GM21528 (cell line): ENCODE data around the gene CLRN1.

Experiments
- ATAC-seq: cut with Tn5 transposase; IDR thresholded peaks from one replicate; pipeline ENCODE4 v1.9.1; 2021; ENCODE audit warnings: mild to moderate bottlenecking, moderate library complexity; ENCODE audit not compliant: unreplicated experiment, low FRiP score

The CLRN1 gene

DNA sequence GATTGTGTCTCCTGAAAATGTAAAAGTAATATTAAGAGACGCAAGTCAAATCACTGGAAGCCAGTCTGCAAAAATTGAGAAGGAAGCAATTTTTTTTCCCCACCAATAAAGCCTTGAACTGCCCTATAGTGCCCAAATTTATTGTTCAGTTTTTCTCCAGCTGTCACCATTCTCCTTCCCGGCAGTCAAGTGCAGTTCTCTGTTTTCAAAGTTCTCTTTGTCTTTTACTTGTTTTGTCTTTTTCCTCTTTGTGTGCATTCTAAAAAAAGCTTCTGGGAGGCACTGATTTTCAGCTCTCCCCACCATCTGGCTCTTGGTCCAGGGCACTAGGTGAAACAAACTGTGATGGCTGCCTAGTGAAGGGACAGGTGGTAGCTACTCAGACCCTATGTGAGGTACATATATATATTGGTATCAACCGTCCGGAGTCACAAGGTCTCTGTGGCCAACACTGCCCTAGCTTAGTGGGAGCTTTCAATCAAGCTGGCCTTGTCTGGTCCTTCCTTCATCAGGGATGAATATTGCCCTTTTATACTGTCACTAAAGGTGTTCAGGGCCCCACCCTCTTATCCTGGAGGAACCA lies 6.1 kb upstream of the CLRN1 start:
- ATAC-seq: no peak

DNA sequence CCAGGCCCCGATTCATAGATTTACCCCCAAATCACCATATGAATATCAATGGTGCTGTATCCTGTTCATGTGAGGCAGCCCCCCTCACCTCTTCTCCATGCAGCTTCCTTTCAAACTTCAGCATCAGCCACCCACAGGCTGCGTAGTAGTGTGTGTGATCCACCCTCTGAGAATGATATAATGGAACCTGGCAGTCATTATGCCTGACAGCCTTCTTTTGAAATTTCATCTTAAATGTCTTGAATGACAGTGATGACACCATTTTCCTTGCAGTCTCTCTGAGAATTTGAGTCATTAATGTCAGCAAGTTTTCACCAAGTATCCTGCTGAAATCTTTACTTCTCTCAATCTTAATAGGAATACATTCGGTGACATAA lies 3.5 kb upstream of the CLRN1 start:
- ATAC-seq: no peak

DNA sequence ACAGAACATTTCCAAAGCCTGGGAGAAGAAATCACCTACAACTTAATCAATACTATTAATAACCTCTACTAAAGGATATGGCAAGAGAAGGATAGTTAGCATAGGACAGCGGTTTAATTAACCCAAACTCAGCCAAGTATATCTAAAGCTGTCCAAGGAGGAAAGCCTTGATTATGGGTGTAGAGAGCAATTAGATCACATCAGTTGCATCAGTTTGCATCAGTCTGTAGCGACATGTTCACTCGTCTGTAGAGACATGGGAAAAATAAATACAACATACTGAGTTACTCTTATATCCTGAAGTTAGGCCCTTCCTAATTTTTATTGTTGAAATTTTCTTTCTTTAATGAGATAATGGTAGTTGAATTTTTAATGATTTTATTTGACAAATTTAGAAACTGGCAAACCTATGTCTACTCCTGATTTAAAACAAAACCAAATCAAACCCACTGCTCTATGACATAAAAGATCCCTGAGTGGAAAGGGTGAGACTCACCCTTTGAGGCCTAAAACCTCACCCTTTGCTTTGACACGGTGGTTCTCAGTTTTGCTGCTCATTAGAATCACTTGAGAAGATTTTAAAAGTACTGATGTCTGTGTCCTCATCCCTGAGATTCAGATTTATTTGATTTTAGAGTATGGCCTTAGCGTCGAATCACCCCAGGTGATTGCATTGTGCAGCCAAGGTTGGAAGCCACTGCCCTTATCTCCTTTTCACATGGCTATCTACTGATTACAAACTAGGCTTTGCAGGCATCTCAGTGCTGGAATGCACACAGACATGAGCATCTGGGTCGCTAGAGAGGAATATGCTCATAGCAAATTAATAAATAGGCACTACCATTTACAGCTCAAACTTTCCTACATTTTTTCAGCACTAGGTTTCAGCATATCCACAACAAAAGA lies 2.8 kb upstream of the CLRN1 start:
- no peak for ATAC-seq

DNA sequence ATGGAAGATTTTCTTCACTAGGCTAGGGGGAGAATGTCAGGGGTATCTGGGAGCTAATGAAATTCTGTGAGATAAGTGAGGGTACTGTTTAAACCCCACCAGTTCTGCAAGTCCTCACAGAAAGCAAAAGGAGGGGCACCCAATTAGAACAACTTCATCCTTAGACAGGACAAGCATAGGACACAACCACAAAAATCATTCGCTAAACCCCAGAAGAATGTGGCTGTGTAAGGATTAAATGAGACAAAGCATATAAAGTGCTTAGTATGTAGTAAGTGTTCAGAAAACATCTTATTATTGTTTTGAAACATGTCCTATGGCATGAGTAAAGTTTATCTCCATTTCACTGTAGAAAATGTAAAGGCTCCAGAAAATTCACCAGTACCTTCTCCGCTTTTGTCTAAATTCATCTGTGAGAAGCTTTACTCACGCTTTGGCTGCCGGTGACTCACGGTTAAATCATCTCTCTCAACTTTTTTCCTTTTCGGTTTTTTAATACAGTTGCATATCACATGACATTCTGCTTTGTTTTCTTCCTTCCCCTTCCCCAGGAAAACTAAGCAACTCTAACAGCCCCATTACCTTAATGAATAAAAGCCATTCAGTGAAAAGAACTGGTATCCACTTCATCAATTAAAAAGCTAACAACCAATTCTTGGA lies 1.7 kb downstream of the CLRN1 start:
- ATAC-seq: no peak

DNA sequence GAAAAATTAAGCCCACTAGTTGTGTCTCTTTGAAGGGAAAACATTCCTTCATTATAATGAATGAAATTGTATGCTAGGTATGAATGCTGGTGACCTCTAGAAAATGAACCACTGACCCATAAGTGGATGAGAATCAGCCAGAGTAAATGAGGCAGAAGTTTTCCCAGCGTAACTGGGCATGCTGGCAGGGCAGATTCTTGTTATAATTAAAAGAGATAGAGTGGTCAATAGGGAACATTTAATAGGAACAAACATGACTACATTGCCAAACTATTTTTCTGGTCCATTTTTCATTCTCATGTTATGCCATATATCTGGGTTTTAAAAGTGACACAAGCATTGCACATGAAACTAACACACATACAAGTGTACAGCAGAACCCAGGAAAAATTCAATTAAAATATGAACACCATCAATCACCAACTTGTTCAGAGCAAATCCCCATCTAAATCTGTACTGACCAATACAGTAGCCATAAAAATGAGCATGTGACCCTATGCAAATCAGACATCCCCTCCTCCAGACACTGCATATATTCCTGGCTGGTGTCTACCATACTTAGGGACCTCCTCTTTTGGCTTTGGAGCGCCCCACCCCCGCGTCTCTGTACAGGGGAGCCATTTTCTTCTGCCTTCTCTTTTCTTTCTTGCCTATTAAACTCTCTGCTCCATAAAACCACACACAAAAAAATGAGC lies 4.0 kb downstream of the CLRN1 start:
- no peak for ATAC-seq

DNA sequence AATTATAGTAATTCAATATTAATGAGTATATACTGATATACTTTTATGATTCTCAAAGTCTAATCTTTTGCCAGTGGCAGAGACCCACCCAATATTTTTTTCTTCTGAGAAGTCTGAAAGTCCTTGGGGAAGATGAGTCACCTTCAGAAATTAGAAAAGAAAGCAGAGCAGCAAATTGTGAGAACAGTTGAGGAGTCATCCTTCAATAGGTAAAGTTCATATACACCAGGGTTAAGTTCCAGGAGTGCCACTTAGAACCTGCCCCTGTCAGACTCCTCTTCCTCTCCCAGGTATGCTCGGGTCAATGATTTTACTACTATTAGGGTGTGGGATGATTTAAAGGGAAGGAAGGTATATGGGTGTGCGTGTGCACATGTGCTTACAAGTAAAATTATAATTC lies 7.1 kb downstream of the CLRN1 start:
- ATAC-seq: no peak

DNA sequence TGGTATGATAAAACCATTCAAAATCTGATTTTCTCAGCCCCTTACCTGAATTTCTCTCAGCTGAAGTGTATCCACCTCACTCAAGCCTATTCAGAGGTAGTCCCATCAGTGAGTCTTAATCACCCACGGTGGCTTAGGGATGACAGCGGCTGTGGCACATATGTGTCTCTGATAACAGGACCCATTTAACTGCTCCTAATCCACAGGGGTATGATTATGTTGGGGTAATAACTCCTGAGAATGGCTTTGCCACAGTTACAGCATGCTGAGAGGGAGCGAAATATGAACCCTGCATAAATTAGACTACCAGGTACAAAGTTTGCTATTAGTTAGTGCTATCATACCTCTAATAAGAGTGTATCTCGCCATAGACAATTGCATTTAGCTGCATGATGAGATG lies 10.6 kb downstream of the CLRN1 start:
- ATAC-seq: no peak

DNA sequence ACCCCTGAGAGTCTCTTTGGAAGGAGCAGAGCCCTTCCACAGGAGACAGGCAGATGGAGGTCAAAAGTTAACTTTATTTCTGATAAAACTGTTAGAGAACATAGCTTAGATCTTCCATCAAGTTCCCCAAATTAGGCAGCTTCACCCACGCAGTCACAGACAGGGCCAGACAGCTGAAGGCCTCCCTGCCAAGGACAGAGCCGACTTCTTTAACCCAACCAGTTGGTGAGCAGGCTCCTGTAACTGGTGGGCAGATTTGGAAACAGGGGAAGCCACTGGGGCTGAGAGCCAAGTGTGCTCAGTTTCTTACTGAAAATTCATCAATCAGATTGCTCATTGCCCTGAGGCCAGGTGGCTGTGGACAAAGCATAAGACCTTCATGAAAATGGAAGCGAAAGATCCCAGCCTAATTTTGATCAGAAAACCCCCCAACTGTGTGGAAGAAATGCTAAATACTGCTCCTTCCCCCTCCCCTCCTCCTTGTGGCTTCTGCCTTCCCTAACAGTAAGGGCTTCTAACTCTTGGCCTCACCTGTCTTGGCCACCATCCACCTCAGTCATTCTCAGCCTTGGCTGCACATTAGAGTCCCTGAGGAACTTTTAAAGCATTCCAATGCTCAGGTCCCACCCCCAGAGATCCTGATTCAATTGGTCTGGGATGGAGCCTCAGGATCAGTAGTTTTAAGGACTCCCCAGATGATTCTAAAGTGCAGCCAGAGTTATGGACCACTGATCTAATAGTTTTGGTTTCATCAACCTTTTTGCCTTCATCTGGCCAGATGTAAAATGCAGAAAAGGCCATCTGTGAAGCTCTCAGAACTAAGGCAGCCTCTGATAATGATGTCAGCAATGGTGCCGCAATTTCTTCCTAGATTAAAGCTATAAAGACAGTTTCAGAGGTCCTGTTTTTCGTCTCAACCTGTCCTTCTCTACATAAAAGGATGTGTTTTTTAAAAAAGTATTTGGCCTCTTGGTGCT lies 11.5 kb downstream of the CLRN1 start:
- no peak for ATAC-seq

DNA sequence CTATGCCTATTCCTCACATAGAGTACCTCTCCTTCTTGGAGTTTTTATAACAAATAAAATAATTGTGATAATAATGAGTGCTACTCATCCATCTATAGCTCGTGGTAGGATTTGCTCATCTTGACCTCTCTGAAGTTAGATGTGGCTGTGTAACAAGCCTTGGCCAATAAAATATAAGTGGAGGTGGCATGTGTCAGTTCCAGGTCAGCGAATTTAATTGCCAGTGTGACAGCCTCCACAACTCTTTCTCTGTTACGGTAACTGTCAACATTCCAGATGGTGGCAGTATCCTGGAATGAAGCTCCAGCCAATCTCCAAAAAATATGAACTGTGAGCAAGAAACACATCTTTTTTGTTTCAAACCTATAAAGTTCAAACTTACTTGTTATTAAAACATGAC lies 13.8 kb downstream of the CLRN1 start:
- no peak for ATAC-seq

DNA sequence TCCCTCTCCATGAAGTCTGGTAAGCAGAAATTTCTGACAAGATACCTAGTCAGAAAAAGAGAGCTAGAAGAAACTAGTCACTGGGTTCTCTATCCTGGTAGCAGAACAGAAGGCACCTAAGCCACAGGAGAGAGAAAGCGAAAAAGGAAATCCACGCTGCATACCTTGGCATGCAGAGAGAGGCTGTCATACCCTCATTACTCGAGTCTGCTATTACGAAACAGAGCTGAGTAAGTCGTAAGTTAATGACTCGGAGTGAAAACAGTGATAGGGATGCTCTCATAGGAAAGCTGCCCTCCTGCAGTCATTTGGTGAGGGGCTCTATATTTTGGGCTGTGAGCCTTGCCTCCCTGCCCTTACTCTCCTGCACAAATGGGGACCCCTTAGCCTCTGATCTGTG lies 16.2 kb downstream of the CLRN1 start:
- ATAC-seq: no peak

DNA sequence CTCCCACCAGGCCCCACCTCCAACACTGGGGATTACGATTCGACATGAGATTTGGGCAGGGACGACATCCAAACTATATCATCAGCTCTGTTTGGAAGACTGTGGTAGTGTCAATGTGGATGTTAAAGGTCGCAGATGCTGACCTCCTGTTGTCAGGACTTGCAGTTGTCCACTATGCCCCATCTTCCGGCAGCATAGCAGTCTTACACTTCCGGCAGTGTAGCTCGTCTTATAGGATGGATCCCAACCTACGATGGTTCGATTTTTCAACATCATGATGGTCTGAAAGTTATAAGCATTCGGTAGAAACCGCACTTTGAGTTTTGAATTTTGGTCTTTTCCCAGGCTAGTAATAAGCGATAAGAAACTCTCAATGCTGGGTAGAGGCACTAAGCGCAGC lies 20.6 kb downstream of the CLRN1 start:
- ATAC-seq: no peak

DNA sequence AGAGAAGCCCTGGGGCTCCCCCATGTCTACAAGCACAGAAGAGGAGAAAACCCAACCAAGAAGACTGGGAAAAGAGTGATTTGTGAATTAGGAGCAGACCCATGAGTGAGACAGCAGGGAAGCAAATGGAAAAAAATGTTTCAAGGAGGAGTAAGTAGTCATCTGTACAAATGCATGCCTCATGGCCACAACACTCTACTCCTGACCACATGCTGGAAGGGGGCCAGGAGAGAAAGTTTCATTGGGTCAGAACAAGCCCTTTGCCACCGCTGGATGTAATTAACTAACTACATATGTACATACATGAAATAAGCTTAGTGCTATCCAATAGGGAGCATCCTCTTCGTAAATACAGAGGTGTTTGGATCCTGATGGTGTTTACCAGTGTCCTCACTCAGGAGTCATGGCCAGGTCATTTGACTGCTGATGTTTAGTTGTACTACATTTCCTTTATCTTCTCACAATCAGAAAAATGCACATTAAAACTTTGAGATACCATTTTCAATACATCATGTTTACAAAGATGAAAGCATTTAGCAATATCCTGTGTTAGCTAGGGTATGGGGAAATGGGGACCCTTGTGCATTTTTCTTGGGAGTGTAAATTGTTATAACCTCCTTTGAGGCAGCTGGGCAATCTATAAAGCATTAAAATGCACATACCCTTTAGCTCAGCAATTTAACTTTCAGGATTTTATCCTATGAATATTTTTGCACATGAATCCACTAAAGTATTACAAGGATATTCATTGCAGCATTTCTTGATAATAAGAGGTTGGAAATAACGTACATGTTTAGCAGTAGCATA lies 27.1 kb downstream of the CLRN1 start:
- ATAC-seq: no peak

DNA sequence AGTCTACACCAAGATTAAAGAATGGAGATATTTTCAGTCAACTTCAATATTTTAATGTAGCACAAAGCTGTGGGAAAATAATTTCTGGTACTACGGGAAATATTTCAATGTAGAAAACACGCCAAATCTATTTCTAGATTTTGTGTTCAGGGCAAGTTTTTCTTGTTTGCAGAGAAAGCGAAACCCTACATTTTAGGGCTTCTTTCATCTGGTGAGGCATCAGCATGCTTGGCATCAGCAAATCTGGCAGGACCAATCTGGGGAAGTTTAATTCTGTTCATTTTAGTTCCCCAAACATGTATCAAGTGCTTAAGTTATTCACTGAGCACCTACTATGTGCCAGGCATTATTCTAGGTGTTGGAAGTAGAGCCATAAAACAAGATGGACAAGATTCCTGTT lies 30.3 kb downstream of the CLRN1 start:
- ATAC-seq: no peak

DNA sequence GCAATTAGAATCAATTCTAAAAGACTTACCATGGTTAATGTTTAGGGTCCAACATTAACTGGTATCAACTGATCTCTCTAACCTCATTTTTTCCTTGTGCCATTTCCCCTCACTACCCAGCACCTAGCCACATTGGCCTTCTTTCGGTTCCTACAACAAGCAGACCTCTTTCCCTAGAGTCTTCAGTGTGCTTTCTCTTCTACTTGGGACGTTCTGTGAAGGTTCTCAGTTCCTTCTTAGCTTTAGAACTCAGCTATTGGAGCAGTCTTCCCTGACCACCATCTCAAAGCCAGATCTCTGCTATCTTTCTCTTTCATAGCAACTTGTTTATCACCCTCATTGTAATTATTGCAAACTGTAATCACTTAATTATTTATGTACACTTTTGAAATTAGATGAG lies 35.8 kb downstream of the CLRN1 start:
- ATAC-seq: peak; percentile 75

DNA sequence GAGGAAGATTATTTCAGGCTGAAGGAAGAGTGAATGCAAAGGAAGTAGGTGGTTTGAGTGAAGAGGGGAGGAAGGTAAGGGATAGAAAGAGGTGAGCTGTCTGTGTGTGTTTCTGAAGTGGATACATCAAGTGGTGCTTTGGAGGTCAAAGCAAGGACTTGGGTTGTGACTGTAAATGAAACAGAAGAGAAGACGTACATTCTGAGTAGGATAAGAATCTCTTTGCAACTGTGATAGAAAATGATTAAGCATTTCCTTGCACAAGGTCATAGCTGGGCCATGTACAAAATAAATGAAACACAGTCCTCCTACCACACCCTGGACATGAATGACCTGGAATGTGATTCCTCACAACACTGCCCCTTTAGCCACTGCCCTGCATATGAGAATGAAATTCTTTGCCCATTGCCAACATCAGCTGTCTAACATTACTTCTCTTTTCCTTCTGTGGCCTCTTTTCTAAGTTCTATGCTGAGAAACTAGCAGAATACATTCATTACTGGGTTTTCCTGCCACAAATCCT lies 39.0 kb downstream of the CLRN1 start:
- no peak for ATAC-seq

DNA sequence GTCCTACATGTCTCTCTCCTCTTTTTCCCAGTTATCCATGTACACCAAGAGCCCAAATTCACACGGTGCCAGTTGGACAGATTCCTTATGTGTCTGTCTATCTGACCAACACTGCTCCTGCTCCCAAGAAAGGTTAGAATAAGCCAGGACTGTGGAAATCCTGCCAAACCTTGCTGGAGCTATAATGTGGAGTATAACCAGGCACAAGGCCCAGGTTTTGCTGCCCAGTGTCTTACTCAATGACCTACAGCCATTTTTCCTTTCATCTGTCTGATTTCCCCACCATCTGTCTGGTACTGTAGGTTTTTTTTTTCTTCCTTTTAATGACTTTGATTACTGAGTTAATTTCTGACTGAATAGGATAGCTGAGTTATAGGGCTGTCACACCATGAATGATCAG lies 40.8 kb downstream of the CLRN1 start:
- no peak for ATAC-seq

DNA sequence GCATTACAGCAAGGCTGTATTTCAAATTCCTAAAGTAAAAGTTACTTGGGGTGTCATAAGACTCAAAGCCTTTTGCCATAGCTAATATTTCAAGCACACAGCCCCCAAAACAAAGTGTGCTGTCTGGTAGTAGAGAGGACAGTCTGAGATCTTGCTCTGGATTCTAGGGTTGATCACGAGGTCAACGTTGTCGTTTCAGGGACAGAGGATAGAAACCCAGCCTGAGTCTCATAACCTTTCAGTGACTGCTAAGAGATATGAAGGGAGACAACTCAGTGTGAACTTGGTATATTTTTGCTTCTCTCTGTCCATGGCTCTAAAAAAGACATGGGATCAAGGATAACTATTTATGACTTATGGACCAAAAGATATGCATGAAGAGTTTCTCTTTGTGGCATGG lies 41.7 kb downstream of the CLRN1 start:
- ATAC-seq: no peak

DNA sequence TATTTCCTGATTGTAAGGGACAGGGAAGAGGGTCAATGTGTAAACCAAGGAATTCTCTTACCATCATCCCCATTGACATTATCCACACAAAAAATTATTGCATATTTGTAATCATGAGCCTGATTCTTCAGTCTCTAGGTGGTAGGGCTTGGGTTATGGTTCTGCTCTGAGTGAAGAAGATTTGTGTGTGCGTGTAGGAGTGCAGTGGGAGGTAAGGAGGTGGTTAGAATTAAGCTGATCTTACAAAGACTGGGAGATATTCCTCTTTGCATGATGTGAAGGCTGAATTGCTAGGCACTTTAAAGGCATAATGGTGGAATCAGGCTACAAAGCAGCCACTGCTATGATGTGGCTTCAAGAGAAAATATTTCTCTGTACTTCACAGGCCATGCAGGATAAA lies 44.3 kb downstream of the CLRN1 start:
- no peak for ATAC-seq

DNA sequence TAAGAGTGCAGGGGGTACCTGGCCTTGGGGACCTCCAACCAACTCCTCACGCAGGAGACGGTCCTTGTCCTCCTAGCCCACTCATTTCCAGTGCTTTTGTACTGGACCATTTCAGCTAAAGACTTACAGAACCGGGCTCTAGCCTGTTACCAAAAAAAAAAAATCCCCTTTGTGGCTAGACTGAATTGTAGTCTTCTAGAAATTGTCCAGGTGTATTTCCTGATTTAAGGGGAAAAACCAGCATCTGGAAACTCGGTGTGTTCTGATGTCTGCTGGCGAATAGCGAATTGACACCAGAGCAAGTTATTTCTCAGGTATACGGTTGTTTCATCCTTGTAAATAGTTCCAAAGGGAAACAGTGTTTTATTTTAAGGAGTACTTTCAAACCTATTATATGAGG lies 46.2 kb downstream of the CLRN1 start:
- no peak for ATAC-seq
